Osteocyte (in vitro differentiated cells): ENCODE results near the gene CTIF. TPM values are rescaled to one million over a fixed set of nuclear protein-coding genes. Genes with fewer than 3 reads are reported as not detected.

ENCODE experiments used
- DNase-seq: peaks from one replicate; pipeline ENCODE4 v3.0.0; 2021; ENCODE audit warnings: mixed read lengths; ENCODE audit not compliant: unreplicated experiment; ENCODE audit errors: extremely low spot score
- H3K27ac Mint-ChIP-seq: one replicate; pipeline ENCODE4 v1.8.0; 2021; ENCODE audit warnings: mild to moderate bottlenecking, mixed read lengths; ENCODE audit not compliant: unreplicated experiment
- H3K27me3 Mint-ChIP-seq: one replicate; pipeline ENCODE4 v1.8.0; 2021; ENCODE audit warnings: mixed read lengths; ENCODE audit not compliant: unreplicated experiment
- H3K36me3 Mint-ChIP-seq: one replicate; pipeline ENCODE4 v1.8.0; 2021; ENCODE audit warnings: mixed read lengths; ENCODE audit not compliant: unreplicated experiment
- H3K4me1 Mint-ChIP-seq: one replicate; pipeline ENCODE4 v1.8.0; 2021; ENCODE audit warnings: mixed read lengths; ENCODE audit not compliant: unreplicated experiment
- H3K4me3 Mint-ChIP-seq: one replicate; pipeline ENCODE4 v1.8.0; 2021; ENCODE audit warnings: mild to moderate bottlenecking, moderate library complexity, mixed read lengths; ENCODE audit not compliant: unreplicated experiment
- H3K9me3 Mint-ChIP-seq: one replicate; pipeline ENCODE4 v1.8.0; 2021; ENCODE audit warnings: mixed read lengths; ENCODE audit not compliant: unreplicated experiment
- CTCF ChIP-seq: fragments of 200-600 bp; sonication (generic); IDR thresholded peaks from 2 replicates; pipeline ENCODE4 v1.5.0; 2021; ENCODE audit warnings: antibody characterized with exemption, mild to moderate bottlenecking, moderate library complexity
- total RNA-seq: library from RNA; stranded (reverse); gene quantifications from 2 replicates; pipeline ENCODE4 v1.2.1, GENCODE V29; 2021

Gene CTIF
- total RNA-seq, 1 donor from 2014 or later, result 172 TPM

- Mint-ChIP-seq H3K36me3 (peaks cover 34% of the 10 kb centered on the region), H3K27me3 (no peaks in the 10 kb centered on the region), H3K9me3 (no peaks in the 10 kb centered on the region), H3K4me1 (peaks cover 16% of the 10 kb centered on the region), H3K27ac (no peak overlapping the region), H3K4me3 (no peak overlapping the region)
- no peak for DNase-seq
- TF ChIP-seq CTCF, result no peak
These were observed 148.7 kb downstream of the CTIF start for GRCh38 chr18:48687346-48688042.

- DNase-seq, result no peak
- TF ChIP-seq CTCF, result no peak
- Mint-ChIP-seq H3K36me3 (peaks cover 44% of the 10 kb centered on the region), H3K27me3 (no peaks in the 10 kb centered on the region), H3K4me1 (peaks cover 11% of the 10 kb centered on the region), H3K9me3 (no peaks in the 10 kb centered on the region), H3K4me3 (no peak overlapping the region), H3K27ac (no peak overlapping the region)
These were observed 150.1 kb downstream of the CTIF start for GRCh38 chr18:48688961-48689360.

DNA sequence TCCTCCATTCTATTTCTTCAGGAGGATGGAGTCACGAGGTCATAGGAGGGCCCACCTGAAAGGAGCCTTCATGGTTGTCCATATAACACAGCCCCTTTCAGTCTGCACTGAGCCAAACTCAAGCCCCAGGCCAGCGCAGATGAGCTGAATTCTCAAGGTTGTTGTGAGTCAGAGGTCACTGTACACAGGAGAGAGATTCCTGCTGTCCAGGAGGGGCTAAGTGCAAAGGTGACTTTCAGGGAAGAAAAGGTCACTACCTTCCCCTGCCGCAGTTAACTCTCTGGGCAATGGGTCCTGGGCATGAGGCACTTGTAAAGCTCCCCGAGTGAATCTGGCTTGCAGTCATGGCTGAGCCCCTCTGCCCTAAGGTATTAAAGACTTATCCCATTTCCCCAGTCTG, 150.7 kb downstream of the CTIF start:
- H3K4me1 Mint-ChIP-seq, result peaks cover 7% of the 10 kb centered on the region
- no peak overlapping the region for H3K27ac Mint-ChIP-seq
- DNase-seq, result no peak
- no peak for TF ChIP-seq CTCF
- no peak overlapping the region for H3K4me3 Mint-ChIP-seq
- no peaks in the 10 kb centered on the region for H3K9me3 Mint-ChIP-seq
- no peaks in the 10 kb centered on the region for H3K27me3 Mint-ChIP-seq
- H3K36me3 Mint-ChIP-seq, result peaks cover 49% of the 10 kb centered on the region

DNA sequence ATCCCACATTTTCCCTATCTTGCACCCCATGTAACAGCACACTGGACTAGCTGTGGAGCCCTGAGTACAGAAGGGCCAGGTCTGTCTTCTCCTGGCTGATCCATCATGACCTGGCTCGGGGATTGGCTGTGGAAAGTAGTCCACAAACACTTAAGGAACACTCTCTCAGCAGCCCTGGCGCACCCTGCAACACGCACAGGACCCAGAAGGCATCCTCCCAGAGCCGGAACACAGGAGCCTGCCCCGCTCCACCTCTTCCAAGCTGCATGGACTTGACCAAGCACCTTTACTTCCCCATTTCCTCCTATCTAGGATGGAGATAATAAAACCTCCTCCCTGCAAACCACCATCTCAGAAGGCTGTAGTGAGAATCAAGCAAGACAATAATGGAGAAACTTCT, 151.7 kb downstream of the CTIF start:
- DNase-seq, result no peak
- no peak overlapping the region for H3K4me3 Mint-ChIP-seq
- H3K36me3 Mint-ChIP-seq, result peaks cover 52% of the 10 kb centered on the region
- no peak overlapping the region for H3K27ac Mint-ChIP-seq
- H3K27me3 Mint-ChIP-seq, result no peaks in the 10 kb centered on the region
- TF ChIP-seq CTCF, result no peak
- H3K9me3 Mint-ChIP-seq, result no peaks in the 10 kb centered on the region
- H3K4me1 Mint-ChIP-seq, result peaks cover 6% of the 10 kb centered on the region

- no peak for TF ChIP-seq CTCF
- no peaks in the 10 kb centered on the region for H3K9me3 Mint-ChIP-seq
- H3K27me3 Mint-ChIP-seq, result no peaks in the 10 kb centered on the region
- H3K27ac Mint-ChIP-seq, result no peak overlapping the region
- H3K4me1 Mint-ChIP-seq, result peaks cover 1% of the 10 kb centered on the region
- DNase-seq, result no peak
- H3K36me3 Mint-ChIP-seq, result peaks cover 39% of the 10 kb centered on the region
- no peak overlapping the region for H3K4me3 Mint-ChIP-seq
These were observed 154.2 kb downstream of the CTIF start for GRCh38 chr18:48693006-48693405.
